H1 (cell line): ENCODE data around the gene RFXAP. TPM values are rescaled to one million over a fixed set of nuclear protein-coding genes. Genes with fewer than 3 reads are reported as not detected.
A peak's percentile ranks its signal among the peaks of the same experiment; 100 is the strongest.

Source experiments
- CEBPB ChIP-seq: IDR thresholded peaks from 2 replicates; pipeline ENCODE4 v1.6.1; 2012; ENCODE audit warnings: low read depth, low read length
- EGR1 ChIP-seq: IDR thresholded peaks from 2 replicates; pipeline ENCODE4 v1.6.1; 2011; ENCODE audit warnings: low read depth, low read length, borderline replicate concordance
- EP300 ChIP-seq, 2 experiments: IDR thresholded peaks; 1 replicate in 1 of 2; 2 replicates in 1 of 2; pipeline ENCODE4 v1.6.1; 2011 to 2012; ENCODE audit warnings: low read depth in 2 of 2, low read length in 2 of 2, mild to moderate bottlenecking in 2 of 2, borderline replicate concordance in 1 of 2, inconsistent platforms in 1 of 2, moderate library complexity in 1 of 2
- FOSL1 ChIP-seq: IDR thresholded peaks from 2 replicates; pipeline ENCODE4 v1.6.1; 2011; ENCODE audit warnings: mild to moderate bottlenecking, low read depth, low read length, moderate library complexity; ENCODE audit not compliant: insufficient read depth
- JUN ChIP-seq: IDR thresholded peaks from 2 replicates; pipeline ENCODE4 v1.6.1; 2011; ENCODE audit warnings: low read depth, mild to moderate bottlenecking, improper control_type of control experiment, low read length
- KDM1A ChIP-seq: fragments of 200-600, 300-600 bp; sonication (generic); IDR thresholded peaks from 2 replicates; pipeline ENCODE4 v1.7.1; 2016; ENCODE audit warnings: mild to moderate bottlenecking, low read length, borderline replicate concordance
- KDM4A ChIP-seq: IDR thresholded peaks from one replicate; pipeline ENCODE4 v1.7.1; 2012; ENCODE audit warnings: low read depth, mild to moderate bottlenecking, moderate library complexity, low read length, inconsistent platforms; ENCODE audit not compliant: severe bottlenecking
- KDM5A ChIP-seq: fragments of 200-600 bp; IDR thresholded peaks from 2 replicates; pipeline ENCODE4 v1.7.1; 2012; ENCODE audit warnings: mild to moderate bottlenecking, low read length, inconsistent platforms, mixed read lengths
- NANOG ChIP-seq: IDR thresholded peaks from 2 replicates; pipeline ENCODE4 v1.6.1; 2011; ENCODE audit warnings: low read length, low read depth, mild to moderate bottlenecking, inconsistent platforms; ENCODE audit not compliant: insufficient read depth, poor library complexity, severe bottlenecking
- POLR2AphosphoS5 ChIP-seq: IDR thresholded peaks from 2 replicates; pipeline ENCODE4 v1.6.1; 2011; ENCODE audit warnings: low read depth, low read length
- RAD21 ChIP-seq, 2 experiments: IDR thresholded peaks in 1 of 2; conservative IDR thresholded peaks in 1 of 2; 2 replicates each; pipeline ENCODE4 v1.6.1; 2011; ENCODE audit warnings: low read depth in 2 of 2, low read length in 2 of 2, improper control_type of control experiment in 1 of 2, inconsistent platforms in 1 of 2, mild to moderate bottlenecking in 1 of 2, moderate library complexity in 1 of 2
- SAP30 ChIP-seq: fragments of 300-600 bp; sonication (generic); IDR thresholded peaks from 2 replicates; pipeline ENCODE4 v1.7.1; 2012; ENCODE audit warnings: low read length, moderate library complexity, mild to moderate bottlenecking, inconsistent platforms; ENCODE audit not compliant: insufficient read depth, insufficient replicate concordance
- SIRT6 ChIP-seq: IDR thresholded peaks from one replicate; pipeline ENCODE4 v1.7.1; 2012; ENCODE audit warnings: low read length, inconsistent platforms
- SP4 ChIP-seq: IDR thresholded peaks from 2 replicates; pipeline ENCODE4 v1.6.1; 2012; ENCODE audit warnings: low read length, inconsistent platforms
- TAF1 ChIP-seq: IDR thresholded peaks from 2 replicates; pipeline ENCODE4 v1.6.1; 2011; ENCODE audit warnings: mild to moderate bottlenecking, low read depth, low read length
- ZNF274 ChIP-seq: IDR thresholded peaks from 2 replicates; pipeline ENCODE4 v1.7.0; 2012; ENCODE audit warnings: low read length, borderline replicate concordance; ENCODE audit errors: extremely low read depth
- polyA plus RNA-seq, 7 experiments: library from polyadenylated mRNA; depleted of rRNA in 3 of 7; stranded (reverse) in 5 of 7; unstranded in 2 of 7; fragments of >200 nt in 5 of 7; fragments of 200-250 nt in 2 of 7; gene quantifications; 1 replicate in 5 of 7; 2 replicates in 1 of 7; 4 replicates in 1 of 7; pipeline versions ENCODE4 v1.2.1 to v1.2.3, GENCODE V29; 2011 to 2013; ENCODE audit warnings: missing spikeins in 2 of 7, mixed read lengths in 2 of 7
- total RNA-seq: library from RNA; stranded (reverse); fragmentation: NEBNext Ultra II Directional; extraction: Animal tissue kit (Norgen Biotek cat#: 25700); gene quantifications from 2 replicates; pipeline ENCODE4 v1.2.1, GENCODE V29; 2021
- TF ChIP-seq, protein P1 (sequence below): IDR thresholded peaks from 2 replicates; pipeline ENCODE4 v1.6.1; 2012; ENCODE audit warnings: inconsistent platforms

The RFXAP gene
- total and polyA plus RNA-seq, 2 of the 8 experiments (the other 6 are each of a cell fraction or from before 2014, with no cell fraction given), result 5.2 to 11.5 TPM

DNA sequence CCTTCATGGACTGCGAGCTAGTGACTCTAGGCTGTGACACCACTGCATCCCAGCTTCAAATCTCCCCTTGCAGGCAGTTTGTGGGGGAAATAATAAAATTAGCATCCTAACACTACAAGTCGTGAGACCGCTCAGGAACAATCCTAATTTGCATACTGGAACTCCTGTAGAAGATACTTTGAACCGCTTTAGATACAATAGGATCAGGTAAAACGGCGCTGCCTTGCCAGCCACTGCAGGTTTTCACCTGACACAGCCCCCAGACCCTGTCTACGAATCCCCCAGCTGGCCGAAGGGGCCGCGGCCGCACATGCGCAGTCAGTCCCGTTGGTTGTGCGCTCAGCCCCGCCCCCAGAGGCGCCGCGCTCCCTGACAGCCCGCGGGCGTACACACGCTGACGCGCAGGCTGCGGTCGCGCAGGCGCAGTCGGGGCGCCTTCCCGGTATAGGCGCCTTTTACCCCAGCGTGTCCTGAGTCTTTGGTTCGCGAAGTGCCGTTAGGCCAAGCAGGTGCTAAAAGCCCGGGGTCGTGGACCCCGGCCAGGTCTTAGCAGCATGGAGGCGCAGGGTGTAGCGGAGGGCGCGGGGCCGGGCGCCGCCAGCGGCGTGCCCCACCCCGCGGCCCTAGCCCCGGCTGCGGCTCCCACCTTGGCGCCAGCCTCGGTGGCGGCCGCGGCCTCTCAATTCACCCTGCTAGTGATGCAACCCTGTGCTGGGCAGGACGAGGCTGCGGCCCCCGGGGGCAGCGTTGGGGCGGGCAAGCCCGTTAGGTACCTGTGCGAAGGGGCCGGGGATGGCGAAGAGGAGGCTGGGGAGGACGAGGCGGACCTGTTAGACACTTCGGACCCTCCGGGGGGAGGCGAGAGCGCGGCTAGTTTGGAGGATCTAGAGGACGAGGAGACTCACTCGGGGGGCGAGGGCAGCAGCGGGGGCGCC is at the start of gene RFXAP (continued):
- TF ChIP-seq EGR1, result no peak
- peak; percentile 63 for TF ChIP-seq CEBPB
- TF ChIP-seq KDM4A, result peak; percentile 91
- no peak for TF ChIP-seq JUN
- TF ChIP-seq ZNF274, result no peak
- TF ChIP-seq EP300 (IDR thresholded peaks at IDR 0.05; ENCODE audit: borderline replicate concordance in 1 of 2, low read depth in 2 of 2, low read length in 2 of 2), result no peak
- no peak for TF ChIP-seq KDM5A
- TF ChIP-seq FOSL1, result no peak
- no peak for TF ChIP-seq KDM1A
- TF ChIP-seq NANOG, result no peak
- TF ChIP-seq TAF1, result no peak
- TF ChIP-seq SIRT6, result no peak
- TF ChIP-seq RAD21 (IDR thresholded peaks at IDR 0.05 in 1 of 2, conservative IDR thresholded peaks at IDR 0.05 in 1 of 2; ENCODE audit: low read depth in 2 of 2, low read length in 2 of 2), result 0 out of 4 replicates have a peak, but pooled peaks of 1 of the 2 experiments have one; percentile 1
- no peak for TF ChIP-seq SAP30
- TF ChIP-seq, protein P1, sequence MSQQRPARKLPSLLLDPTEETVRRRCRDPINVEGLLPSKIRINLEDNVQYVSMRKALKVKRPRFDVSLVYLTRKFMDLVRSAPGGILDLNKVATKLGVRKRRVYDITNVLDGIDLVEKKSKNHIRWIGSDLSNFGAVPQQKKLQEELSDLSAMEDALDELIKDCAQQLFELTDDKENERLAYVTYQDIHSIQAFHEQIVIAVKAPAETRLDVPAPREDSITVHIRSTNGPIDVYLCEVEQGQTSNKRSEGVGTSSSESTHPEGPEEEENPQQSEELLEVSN, result peak; percentile 90
- no peak for TF ChIP-seq POLR2AphosphoS5
- no peak for TF ChIP-seq SP4
